ENCODE data around the gene FGF12.
"Not testable (repeated sequence)": the region's sequence is repeated elsewhere in the genome, so short reads cannot be mapped to it uniquely, and the experiment has no call there.

FGF12 gene

GRCh38 chr3:192727032-192727847, at the start of gene FGF12:
Gene FGF12, minus strand, starts transcription at chr3:192727541.
- peak; percentile 87 for DNase-seq

- not testable (repeated sequence) for DNase-seq
Observed at GRCh38 chr3:192774341-192774740, 47.0 kb upstream of the FGF12 start.

GRCh38 chr3:192772240-192772894, 45.0 kb upstream of the FGF12 start:
- peak; percentile 43 for DNase-seq

- DNase-seq = no peak
Observed at GRCh38 chr3:192758654-192759053, 31.3 kb upstream of the FGF12 start.

- no peak for DNase-seq
Observed at GRCh38 chr3:192751148-192751547, 23.8 kb upstream of the FGF12 start.

- no peak for DNase-seq
Observed at GRCh38 chr3:192750201-192750600, 22.9 kb upstream of the FGF12 start.

- DNase-seq = no peak
Observed at GRCh38 chr3:192747746-192748145, 20.4 kb upstream of the FGF12 start.

GRCh38 chr3:192747145-192747544, 19.8 kb upstream of the FGF12 start:
- DNase-seq = no peak

- DNase-seq = no peak
Observed at GRCh38 chr3:192745150-192745549, 17.8 kb upstream of the FGF12 start.

GRCh38 chr3:192744604-192745003, 17.3 kb upstream of the FGF12 start:
- not testable (repeated sequence) for DNase-seq

GRCh38 chr3:192737506-192737905, 10.2 kb upstream of the FGF12 start:
- DNase-seq = no peak

- no peak for DNase-seq
Observed at GRCh38 chr3:192731233-192731632, 3.9 kb upstream of the FGF12 start.

- DNase-seq = no peak
Observed at GRCh38 chr3:192726385-192726784, 956 bp downstream of the FGF12 start.

- DNase-seq = no peak
Observed at GRCh38 chr3:192719964-192720363, 7.4 kb downstream of the FGF12 start.

GRCh38 chr3:192718156-192718555, 9.2 kb downstream of the FGF12 start:
- no peak for DNase-seq

- no peak for DNase-seq
Observed at GRCh38 chr3:192715126-192715525, 12.2 kb downstream of the FGF12 start.

- DNase-seq = not testable (repeated sequence)
Observed at GRCh38 chr3:192711126-192711525, 16.2 kb downstream of the FGF12 start.

GRCh38 chr3:192710366-192710765, 17.0 kb downstream of the FGF12 start:
- no peak for DNase-seq

GRCh38 chr3:192706272-192706671, 21.1 kb downstream of the FGF12 start:
- DNase-seq = no peak

GRCh38 chr3:192700885-192701284, 26.5 kb downstream of the FGF12 start:
- no peak for DNase-seq

- DNase-seq = no peak
Observed at GRCh38 chr3:192696943-192697587, 30.3 kb downstream of the FGF12 start.

- no peak for DNase-seq
Observed at GRCh38 chr3:192687488-192688152, 39.7 kb downstream of the FGF12 start.

- DNase-seq = no peak
Observed at GRCh38 chr3:192685801-192686200, 41.5 kb downstream of the FGF12 start.

Data from NCI-H1436 (cell line).